Measurements from ENCODE around the gene EPB41.

EPB41 gene

DNA sequence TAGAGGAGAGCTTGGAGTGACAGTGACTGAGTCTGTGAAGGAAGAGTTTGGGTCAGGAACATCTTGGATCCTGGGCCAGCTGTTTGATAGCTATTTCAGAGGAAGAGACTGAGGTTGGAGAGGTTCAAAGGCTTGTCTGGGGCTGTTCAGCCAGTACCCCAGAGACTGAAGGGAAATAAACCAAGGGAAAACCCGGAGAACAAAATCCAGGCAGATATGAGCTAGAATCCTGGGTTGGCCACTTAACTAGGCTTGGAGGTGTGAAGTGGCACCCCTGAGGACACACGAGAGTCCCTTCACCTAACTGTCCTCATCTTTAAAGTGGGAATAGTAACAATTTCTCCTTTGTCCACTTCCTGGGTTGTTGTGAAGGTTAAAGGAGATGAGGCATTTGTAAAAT lies 23.1 kb upstream of the EPB41 start:
- DNase-seq (ENCODE audit: low read depth) = no peak

DNA sequence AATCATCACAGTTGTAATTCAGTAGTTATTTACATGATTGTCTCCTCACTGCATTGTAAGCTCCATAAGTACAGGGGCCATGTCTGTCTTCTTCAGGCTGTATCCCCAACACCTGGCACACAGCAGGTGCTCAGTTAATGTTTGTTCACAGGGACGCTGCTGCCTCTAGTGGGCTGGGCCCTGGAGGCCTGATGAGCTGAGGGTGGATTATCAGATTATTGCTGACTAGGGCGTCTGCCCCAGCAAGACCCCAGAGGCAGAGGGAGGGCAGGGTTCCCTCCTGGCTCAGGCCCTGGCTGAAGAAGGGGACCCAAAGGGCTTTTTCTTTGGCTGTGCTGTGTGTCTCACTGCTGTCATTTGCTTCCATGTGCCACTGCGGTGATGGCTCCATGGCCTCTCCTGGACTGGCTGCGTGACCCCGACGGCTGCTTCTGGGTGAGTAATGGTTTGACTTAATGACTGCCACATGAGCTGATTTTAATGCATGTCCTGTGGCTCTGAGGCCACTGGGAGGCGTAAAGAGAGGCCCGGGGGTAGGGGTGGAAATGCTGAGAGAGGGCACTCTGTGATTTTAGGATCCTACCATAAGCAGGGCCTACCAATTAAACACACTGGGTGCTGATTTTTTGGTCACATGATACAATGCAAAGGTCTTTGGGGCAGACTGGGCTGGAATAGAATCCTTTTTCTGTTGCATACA lies 20.8 kb upstream of the EPB41 start:
- DNase-seq (ENCODE audit: low read depth) = peak; percentile 71

DNA sequence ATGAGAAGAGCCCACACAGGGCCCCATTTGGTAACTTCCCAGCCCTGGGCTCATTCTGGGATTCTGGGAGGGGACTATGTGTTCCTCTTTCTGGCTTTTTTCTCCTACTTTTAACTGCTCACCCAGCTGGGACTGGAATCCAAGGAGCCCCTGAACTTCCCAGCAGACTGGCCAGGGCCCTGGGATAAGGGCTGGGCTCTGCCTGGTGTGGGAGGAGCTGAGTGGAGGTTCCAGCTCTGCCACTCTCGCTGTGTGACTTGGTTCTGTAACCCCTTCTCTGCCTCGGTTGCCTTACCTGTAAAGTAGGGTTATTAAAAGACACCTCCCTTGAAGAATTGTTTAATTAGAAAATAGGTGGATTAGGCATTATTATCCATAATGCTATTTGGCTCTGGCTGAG lies 19.6 kb upstream of the EPB41 start:
- no peak for DNase-seq (ENCODE audit: low read depth)

DNA sequence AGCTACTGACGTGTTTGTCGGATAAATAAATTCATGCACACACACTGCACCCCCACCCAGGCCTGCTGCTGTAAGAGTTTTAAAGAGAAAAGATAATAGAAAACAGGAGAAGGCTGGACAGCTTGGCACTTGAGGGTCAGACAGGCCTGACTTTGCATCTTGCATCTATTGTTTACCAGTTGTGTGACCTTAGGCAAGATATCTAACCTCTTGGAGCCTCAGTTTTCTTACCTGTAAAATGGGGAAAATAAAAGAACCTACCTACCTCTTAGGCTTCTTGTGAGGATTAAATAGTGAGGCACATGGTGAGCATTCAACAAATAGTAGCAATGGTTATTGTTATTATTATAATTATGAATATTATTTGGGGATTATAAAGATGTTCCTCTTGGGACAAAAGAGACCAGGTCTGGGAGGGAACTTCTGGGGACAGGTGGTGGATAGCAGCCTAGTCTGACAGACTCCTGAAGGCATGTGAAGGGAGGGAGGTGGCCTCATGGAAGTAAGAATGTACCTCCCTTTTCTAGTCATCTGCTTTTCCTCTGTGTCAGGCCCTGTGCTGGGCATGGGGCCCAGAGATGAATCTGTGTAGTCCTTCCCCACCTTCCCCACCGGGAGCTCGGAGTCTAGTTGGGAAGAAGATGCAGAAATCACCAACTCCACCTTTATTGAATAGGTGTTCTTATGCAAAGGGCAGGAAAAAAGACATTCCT lies 18.3 kb upstream of the EPB41 start:
- no peak for DNase-seq (ENCODE audit: low read depth)

DNA sequence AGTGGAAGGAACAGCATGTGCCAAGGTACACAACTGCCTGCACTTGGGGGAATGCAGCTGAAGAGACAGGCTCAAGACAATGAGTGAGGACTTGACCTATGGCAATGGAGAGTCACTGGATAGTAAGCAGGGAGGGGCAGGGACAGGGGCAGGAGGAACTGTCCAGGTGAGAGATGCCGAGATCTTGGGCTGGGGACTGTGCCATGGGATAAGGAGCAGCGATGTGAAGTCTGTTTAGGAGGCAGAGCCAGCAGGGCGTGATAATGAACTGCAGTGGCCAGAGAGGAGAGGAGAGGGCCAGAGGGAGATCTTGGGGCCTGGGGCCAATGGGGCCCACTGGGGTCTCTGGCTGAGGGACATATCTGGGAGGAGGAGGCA lies 17.8 kb upstream of the EPB41 start:
- DNase-seq (ENCODE audit: low read depth) = no peak

DNA sequence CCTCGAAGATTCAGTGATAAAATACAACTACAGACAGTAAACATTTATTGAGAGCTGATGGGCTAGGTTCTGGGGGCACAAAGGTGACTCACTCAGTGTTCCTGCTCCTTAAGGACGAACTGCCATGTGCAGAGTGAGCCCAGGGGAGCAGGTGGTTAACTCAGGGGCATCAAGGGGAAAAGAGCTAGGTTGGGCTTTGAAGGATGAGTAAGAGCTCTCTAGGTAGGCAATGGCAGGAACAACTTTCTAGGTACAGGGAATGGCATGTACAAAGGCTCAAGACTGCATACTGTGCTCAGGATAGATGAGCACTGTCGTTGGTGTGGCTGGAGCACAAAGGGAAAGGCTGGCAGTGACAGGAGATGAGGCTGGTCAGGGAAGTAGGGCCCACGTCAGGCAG lies 16.6 kb upstream of the EPB41 start:
- no peak for DNase-seq (ENCODE audit: low read depth)

DNA sequence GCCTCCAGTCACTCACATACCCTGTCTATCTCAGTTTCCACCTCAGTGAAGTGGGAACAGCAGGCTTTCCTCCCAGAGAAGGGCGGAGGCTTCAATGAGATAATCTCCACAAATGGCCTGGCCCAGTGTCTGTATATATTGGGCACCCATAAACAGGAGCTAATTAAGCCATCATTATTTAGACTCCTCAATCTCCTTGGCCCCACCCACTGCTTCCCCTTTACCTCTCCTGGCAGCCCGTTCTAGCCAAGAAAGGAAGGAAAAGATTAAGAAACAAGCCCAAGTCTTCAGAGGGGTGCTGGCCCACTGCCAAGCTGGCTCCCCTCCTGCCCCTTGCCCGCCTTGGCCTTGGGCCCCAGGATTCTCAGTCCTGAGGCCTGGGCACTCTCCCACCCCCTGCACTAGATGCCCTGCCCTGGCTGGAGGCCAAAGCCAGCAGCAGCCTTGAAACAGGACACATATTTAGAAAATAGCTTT lies 15.9 kb upstream of the EPB41 start:
- no peak for DNase-seq (ENCODE audit: low read depth)

DNA sequence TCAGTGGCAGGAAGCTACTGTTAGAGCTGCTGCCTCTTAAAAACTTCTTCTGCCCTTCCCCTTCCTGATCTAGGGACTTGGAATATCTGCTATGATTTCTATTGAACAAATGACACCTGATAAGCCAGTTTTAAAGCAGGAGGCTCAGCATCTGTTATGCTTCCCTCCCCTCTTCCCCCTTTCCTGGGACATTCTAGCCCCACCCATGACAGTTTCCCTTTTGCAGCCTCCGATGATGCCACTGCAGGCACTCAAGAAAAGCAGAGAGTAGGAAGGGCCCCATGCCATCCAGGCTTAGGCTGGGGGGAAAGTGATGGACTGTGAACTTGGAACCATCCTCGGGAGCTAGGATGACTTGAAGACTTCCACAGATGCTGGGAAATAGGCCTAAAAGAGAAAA lies 15.1 kb upstream of the EPB41 start:
- DNase-seq (ENCODE audit: low read depth) = no peak

DNA sequence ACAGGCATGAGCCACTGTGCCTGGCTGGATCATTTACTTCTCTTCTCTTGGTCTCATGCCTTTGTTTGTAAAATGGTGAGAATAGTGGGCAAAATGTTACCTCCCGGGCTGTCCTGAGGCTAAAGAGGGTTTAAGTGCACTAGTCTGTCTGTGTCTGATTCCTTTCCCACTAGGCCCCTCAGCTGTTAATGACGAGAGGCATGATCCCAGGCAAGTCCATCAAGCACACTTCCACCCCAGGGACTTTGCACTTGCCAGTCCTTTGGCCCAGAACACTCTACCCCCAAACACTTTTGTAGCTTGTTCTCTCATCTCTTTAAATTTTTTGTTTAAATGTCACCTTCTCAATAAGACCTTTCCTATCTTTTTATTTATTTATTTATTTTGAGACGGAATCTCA lies 13.8 kb upstream of the EPB41 start:
- no peak for DNase-seq (ENCODE audit: low read depth)

DNA sequence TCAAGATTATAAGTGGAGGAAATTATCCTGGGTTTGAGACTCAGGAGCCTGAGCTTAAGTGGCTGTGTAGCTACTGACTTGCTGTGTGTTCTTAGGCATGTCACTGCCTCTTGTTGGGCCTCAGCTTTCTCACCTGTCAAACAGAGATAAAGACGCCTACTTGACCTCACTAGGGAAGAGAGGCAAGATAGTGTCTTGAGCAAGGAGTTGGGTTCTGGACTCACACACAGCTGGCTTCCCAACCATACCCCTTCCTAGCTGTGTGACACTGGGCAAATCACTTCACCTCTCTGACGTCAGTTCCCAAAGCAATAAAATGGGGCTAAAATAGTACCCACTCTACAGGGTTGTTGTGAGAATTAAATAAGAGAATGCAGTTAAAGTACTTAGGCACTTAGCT lies 11.6 kb upstream of the EPB41 start:
- no peak for DNase-seq (ENCODE audit: low read depth)

DNA sequence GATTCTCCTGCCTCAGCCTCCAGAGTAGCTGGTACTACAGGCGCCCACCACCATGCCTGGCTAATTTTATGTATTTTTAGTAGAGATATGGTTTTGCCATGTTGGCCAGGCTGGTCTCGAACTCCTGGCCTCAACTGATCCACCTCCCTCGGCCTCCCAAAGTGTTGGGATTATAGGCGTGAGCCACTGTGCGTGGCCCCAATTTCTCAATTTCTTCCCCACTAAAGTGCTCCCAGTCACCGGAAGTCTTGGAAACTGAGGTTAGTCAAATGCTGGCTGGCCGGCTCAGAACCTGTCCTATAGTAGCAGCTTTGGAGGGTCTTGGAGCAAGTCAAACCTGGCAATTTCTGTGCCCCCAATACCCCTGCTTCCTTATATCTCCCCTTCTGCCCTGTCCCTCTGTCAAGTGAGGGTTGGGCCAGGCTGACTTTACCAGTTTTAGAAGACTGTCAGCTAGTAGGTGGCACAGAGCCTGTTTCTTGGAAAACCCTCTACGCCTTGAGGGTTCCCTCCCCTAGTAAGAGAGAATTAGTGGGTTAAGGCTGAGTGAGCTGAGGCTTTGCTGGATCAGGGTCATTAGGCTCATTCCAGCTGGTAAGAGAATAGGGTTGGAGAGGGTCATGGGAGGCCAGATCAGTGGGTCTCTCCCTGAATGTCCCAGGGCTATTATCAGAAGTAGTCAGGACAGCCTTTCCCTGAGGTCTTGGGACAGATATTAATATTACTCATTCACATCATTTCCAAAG lies 8.3 kb upstream of the EPB41 start:
- DNase-seq (ENCODE audit: low read depth) = no peak

DNA sequence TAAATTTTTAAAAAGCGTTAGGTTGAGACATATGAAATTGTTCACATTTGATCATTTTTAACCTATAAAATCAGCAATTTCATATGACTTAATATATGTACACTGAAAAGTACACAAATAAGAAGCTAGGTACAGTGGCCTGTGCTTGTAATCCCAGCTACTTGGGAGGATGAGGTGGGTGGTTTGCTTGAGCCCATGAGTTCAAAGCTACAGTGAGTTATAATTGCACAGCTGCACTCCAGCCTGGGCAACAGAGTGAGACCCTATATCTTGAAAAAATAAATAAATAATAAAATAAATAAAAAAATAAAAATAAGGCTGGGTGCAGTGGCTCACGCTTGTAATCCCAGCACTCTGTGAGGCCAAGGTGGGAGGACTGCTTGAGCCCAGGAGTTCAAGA lies 5.2 kb upstream of the EPB41 start:
- DNase-seq (ENCODE audit: low read depth) = no peak

DNA sequence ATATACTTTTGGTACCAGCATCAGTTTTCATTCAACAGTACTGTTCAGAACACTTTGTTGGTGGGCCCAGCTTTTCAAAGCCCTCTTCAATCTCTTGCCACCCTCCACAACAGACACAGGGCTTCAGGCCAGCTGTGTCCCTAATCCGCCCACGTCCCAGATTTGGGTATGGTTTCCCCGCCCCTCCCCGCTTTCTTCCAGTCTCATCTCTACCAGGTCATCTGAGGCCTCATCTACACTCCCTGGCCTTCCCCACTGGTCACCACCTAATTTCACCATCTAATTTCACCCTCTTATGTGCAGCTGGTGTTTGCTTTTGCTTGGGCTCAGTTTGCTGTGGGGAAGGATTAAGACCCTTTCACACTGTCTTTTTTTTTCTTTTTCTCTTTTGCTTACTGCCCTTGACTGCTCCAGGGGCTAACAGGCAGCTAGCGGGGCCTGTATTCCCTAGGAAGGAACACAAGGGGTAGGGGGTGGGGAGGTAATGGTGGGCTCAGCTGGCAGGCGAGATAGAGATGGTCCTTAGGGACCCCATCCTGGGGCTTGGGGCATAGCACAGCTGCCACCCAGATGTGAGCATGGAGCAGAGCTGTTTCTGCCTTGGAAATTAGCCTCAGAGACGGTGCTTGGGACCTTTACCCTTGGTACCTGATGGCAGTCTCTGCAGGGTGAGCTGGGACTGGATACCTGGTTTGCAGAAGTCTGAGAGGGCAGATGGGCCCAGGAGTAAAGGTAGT lies 3.8 kb upstream of the EPB41 start:
- no peak for DNase-seq (ENCODE audit: low read depth)

DNA sequence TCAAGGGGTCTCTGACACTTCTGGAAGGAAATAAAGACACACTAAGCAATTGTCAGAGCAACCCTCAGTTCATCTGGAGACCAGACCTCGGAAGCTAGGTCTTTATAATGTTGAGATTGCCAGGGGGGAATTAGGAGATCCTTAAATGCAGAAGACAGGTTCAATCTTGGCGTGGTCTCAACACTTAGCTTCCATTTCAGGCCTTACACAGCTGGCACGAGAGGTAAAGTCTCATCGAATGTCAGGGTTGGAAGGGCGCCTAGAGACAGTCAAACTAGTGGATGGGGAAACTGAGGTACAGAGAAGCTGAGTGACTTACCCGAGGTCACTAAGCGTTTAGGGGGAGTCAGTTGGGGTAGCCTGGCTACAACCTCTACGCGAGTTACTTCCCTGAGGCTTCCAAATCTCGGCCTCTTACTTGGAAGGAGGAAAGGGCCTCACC lies 562 bp upstream of the EPB41 start:
- DNase-seq (ENCODE audit: low read depth) = no peak

DNA sequence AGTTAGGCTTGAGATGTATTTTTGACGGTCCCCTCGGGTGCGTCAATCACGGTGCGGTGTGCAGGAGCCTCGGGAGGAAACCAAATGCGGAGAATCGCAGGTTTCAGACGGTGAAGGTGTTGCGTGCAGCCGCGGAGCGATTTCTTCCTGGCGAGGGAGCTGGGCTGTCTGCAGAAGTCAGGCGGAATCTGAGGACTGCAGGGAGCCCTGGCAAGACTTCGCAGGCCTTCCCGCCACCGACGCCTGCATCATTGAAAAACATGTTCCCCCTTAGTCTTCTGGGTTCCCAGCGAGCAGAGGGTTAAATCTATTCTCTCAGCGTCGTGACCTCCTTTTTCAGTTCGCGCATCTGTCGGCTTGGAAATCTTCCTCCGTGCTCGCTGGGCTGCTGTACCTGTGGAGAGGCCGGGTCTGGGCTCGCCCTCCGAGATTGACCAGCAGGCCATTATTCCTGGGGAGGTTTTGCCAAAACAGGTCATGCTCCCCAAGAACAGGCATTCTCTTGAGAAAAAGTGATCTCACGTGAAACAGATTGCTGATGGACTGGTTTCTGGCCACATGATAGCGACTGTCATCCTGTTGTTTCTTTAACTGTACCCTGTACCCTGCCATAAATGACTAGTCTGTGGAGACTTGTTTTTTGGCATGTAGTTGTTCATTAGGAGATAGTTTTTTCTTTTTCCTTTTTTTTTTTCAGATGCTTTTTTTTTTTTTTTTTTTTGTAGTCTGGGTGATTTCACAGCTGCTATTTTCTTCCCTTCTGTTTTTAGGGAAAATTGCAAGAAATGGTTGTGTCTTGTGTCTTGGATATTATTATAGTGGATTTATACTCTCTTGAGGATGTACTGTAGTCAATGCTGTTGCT lies 894 bp downstream of the EPB41 start:
- no peak for DNase-seq (ENCODE audit: low read depth)

DNA sequence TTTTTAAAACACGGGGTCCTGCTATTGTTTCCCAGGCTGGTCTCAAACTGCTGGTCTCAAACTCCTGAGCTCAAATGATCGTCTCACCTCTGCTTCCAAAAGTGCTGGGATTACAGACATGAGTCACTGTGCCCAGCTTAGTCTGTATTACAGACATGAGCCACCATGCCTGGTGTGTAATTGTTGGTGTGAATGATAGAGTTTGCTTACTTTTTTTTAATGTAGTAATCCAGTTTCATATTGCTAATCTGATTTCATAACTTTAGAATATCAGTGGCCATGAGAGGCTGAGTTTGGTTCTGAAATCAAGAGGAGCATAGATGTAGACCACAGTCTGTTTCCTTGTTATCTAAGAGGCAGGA lies 3.4 kb downstream of the EPB41 start:
- no peak for DNase-seq (ENCODE audit: low read depth)

DNA sequence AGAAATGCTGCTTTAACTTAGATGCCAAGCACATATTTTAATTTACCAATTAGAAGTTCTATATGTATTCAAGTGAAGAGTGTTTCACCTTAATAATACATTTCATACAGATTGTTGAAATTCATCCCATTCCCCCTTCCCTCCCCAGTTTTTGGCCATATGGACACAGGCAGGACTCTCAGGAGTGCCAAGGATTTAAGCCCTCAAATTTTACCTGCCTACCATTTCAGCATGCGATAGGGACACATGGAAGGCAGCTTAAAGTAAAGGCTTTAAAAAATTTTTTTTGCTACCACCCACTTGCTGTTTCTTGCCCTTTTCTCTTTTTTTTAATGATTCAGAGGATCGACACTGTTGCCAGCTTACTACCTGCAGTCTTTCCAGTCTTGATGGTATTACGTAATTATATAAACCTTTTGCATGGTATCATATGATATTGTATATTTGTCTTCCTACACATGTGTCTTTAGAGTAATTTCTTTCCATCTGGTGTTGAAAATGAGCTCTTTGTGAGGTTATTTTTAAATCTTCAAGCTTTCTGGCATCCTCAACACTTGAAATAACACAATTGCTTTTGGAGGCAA lies 7.0 kb downstream of the EPB41 start:
- DNase-seq (ENCODE audit: low read depth) = no peak

DNA sequence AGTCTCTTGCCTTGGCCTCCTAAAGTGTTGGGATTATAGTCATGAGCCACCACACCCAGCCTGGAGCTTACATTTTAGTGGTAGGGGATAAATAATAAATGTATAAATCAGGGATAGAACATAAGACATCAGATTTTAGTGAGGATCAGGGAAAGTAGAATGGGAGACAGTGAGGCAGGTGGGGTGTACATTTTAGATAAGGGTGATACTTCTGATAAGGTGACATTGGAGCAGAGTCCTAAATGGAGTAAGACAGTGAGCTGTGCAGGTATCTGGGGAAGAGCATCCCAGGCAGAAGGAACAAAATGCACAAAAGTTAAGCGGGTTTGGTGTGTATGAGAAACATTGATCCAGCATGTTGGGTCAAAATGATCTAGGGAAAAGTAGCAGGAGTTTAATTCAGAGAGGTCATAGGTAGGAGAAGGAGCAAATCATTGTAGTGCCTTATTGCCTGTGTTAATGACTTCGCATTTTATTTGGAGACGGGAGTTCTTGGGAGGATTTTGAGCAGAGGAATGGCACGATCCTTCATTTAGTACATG lies 11.1 kb downstream of the EPB41 start:
- no peak for DNase-seq (ENCODE audit: low read depth)

DNA sequence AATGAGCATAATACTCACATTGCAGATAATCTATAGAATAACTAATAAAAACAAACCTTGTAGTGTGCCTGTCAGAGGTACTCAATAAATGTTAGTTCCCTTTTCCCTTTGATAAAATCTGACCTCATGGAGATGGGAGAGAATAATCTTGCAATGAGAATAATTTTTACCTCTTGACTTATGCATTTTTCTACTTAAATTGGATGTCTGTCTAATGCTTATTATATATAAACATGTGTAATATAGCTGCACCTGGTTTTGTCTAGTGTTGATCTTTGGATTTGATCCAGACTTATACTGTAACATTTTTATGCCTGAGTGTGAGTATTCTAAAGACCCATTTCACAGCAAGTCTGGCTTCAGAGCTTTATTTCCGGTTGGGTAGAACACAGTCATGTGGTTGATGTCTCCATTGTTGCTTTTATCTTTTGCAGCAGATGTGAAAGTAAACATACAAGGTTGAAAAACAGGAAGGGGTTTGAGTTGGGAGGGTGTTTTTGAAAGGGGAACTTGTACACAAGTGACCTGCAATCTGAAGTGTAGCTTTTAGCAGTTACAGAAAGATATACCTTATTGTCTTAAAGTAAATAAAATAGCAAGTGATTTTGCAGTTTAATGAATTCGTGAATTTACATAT lies 12.4 kb downstream of the EPB41 start:
- no peak for DNase-seq (ENCODE audit: low read depth)

DNA sequence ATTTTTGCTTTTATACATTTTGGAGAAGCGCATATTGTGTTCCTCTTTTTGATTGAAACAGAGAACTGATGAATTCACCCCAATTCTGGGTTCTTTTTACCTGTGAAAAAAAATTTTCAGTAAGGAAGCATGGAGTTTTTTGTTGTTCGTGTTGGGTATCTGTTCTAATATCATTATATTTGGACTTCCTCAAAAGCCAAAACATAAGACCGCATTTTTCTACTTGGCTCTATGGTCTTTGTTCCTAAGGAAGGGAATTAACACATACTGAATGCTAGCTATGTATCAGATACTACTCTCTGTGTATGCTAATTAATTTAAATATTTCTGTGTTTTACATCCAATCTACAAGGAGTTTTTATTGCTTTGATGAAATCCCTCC lies 12.9 kb downstream of the EPB41 start:
- DNase-seq (ENCODE audit: low read depth) = no peak
